ENCODE data around the gene TRAPPC3L. TPM values are rescaled to one million over a fixed set of nuclear protein-coding genes. Genes with fewer than 3 reads are reported as not detected.

Gene TRAPPC3L
- total and polyA plus RNA-seq, 2 of the 13 experiments (the other 11 are each of a cell fraction or from before 2014, with no cell fraction given) = not detected

- 0 out of 2 replicates have a peak, but pooled peaks have one; percentile 23 for TF ChIP-seq FOXA1 (IDR thresholded peaks at IDR 0.05)
- peak; percentile 78 for TF ChIP-seq FOXA1 (CRISPR knock-in tag; IDR thresholded peaks at IDR 0.05)
- no peak for TF ChIP-seq THAP9 (CRISPR knock-in tag; IDR thresholded peaks at IDR 0.05; ENCODE audit: borderline replicate concordance)
- no peak for TF ChIP-seq CENPBD1 (CRISPR knock-in tag; IDR thresholded peaks at IDR 0.05; ENCODE audit: borderline replicate concordance, low read depth)
- no peak for TF ChIP-seq ZBTB21 (CRISPR knock-in tag; IDR thresholded peaks at IDR 0.05)
- TF ChIP-seq ZNF383 (CRISPR knock-in tag; IDR thresholded peaks at IDR 0.05; ENCODE audit: borderline replicate concordance) = no peak
- TF ChIP-seq ZNF274 (CRISPR knock-in tag; IDR thresholded peaks at IDR 0.05) = no peak
- TF ChIP-seq ZNF484 (CRISPR knock-in tag; IDR thresholded peaks at IDR 0.05; ENCODE audit: borderline replicate concordance, low read depth) = no peak
- no peak for TF ChIP-seq KAT8 (CRISPR knock-in tag; IDR thresholded peaks at IDR 0.05)
- TF ChIP-seq, protein P1, sequence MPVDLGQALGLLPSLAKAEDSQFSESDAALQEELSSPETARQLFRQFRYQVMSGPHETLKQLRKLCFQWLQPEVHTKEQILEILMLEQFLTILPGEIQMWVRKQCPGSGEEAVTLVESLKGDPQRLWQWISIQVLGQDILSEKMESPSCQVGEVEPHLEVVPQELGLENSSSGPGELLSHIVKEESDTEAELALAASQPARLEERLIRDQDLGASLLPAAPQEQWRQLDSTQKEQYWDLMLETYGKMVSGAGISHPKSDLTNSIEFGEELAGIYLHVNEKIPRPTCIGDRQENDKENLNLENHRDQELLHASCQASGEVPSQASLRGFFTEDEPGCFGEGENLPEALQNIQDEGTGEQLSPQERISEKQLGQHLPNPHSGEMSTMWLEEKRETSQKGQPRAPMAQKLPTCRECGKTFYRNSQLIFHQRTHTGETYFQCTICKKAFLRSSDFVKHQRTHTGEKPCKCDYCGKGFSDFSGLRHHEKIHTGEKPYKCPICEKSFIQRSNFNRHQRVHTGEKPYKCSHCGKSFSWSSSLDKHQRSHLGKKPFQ (CRISPR knock-in tag; IDR thresholded peaks at IDR 0.05; ENCODE audit: insufficient replicate concordance) = no peak
- TF ChIP-seq PAF1 (CRISPR knock-in tag; IDR thresholded peaks at IDR 0.05) = no peak
- no peak for TF ChIP-seq BCL3 (CRISPR knock-in tag; IDR thresholded peaks at IDR 0.05)
- TF ChIP-seq, protein P2, sequence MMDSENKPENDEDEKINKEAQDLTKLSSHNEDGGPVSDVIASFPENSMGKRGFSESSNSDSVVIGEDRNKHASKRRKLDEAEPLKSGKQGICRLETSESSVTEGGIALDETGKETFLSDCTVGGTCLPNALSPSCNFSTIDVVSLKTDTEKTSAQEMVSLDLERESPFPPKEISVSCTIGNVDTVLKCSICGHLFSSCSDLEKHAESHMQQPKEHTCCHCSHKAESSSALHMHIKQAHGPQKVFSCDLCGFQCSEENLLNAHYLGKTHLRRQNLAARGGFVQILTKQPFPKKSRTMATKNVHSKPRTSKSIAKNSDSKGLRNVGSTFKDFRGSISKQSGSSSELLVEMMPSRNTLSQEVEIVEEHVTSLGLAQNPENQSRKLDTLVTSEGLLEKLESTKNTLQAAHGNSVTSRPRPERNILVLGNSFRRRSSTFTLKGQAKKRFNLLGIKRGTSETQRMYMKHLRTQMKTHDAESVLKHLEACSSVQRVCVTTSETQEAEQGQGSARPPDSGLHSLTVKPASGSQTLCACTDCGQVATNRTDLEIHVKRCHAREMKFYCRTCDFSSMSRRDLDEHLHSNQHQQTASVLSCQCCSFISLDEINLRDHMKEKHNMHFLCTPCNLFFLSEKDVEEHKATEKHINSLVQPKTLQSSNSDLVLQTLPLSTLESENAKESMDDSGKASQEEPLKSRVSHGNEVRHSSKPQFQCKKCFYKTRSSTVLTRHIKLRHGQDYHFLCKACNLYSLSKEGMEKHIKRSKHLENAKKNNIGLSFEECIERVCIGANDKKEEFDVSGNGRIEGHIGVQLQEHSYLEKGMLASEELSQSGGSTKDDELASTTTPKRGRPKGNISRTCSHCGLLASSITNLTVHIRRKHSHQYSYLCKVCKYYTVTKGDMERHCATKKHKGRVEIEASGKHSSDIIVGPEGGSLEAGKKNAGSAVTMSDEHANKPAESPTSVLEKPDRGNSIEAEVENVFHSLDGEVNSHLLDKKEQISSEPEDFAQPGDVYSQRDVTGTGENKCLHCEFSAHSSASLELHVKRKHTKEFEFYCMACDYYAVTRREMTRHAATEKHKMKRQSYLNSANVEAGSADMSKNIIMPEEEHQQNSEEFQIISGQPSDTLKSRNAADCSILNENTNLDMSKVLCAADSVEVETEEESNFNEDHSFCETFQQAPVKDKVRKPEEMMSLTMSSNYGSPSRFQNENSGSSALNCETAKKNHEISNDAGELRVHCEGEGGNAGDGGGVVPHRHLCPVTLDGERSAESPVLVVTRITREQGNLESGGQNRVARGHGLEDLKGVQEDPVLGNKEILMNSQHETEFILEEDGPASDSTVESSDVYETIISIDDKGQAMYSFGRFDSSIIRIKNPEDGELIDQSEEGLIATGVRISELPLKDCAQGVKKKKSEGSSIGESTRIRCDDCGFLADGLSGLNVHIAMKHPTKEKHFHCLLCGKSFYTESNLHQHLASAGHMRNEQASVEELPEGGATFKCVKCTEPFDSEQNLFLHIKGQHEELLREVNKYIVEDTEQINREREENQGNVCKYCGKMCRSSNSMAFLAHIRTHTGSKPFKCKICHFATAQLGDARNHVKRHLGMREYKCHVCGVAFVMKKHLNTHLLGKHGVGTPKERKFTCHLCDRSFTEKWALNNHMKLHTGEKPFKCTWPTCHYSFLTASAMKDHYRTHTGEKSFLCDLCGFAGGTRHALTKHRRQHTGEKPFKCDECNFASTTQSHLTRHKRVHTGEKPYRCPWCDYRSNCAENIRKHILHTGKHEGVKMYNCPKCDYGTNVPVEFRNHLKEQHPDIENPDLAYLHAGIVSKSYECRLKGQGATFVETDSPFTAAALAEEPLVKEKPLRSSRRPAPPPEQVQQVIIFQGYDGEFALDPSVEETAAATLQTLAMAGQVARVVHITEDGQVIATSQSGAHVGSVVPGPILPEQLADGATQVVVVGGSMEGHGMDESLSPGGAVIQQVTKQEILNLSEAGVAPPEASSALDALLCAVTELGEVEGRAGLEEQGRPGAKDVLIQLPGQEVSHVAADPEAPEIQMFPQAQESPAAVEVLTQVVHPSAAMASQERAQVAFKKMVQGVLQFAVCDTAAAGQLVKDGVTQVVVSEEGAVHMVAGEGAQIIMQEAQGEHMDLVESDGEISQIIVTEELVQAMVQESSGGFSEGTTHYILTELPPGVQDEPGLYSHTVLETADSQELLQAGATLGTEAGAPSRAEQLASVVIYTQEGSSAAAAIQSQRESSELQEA (CRISPR knock-in tag; IDR thresholded peaks at IDR 0.05; ENCODE audit: not compliant biosample characterization) = no peak
- TF ChIP-seq ZNF333 (CRISPR knock-in tag; IDR thresholded peaks at IDR 0.05; ENCODE audit: borderline replicate concordance) = no peak
- no peak for TF ChIP-seq NPAS2 (CRISPR knock-in tag; IDR thresholded peaks at IDR 0.05; ENCODE audit: borderline replicate concordance)
- peak; percentile 52 for TF ChIP-seq MED1 (CRISPR knock-in tag; IDR thresholded peaks at IDR 0.05)
Measured at GRCh38 chr6:116550796-116551195, 5.3 kb upstream of the TRAPPC3L start (continued).

Measured in HepG2 (cell line).